ENCODE data around the gene LIMS3.
"Not testable (repeated sequence)": the region's sequence is repeated elsewhere in the genome, so short reads cannot be mapped to it uniquely, and the experiment has no call there.

Gene LIMS3

GRCh38 chr2:109898462-109899336 lies at the start of gene LIMS3:
TSS of gene LIMS3 (plus strand) at chr2:109898688. CDS start at chr2:109898729, 41 bp downstream.
- not testable (repeated sequence) for DNase-seq

GRCh38 chr2:109871129-109871751 lies 27.2 kb upstream of the LIMS3 start:
- not testable (repeated sequence) for DNase-seq

- DNase-seq, result not testable (repeated sequence)
Measured at GRCh38 chr2:109876625-109877024, 21.9 kb upstream of the LIMS3 start.

GRCh38 chr2:109882112-109882511 lies 16.4 kb upstream of the LIMS3 start:
- DNase-seq, result not testable (repeated sequence)

GRCh38 chr2:109888414-109888813 lies 10.1 kb upstream of the LIMS3 start:
- not testable (repeated sequence) for DNase-seq

- not testable (repeated sequence) for DNase-seq
Measured at GRCh38 chr2:109889909-109890308, 8.6 kb upstream of the LIMS3 start.

- DNase-seq, result not testable (repeated sequence)
Measured at GRCh38 chr2:109891024-109891423, 7.5 kb upstream of the LIMS3 start.

- not testable (repeated sequence) for DNase-seq
Measured at GRCh38 chr2:109893736-109894135, 4.8 kb upstream of the LIMS3 start.

GRCh38 chr2:109894141-109894540 lies 4.3 kb upstream of the LIMS3 start:
- DNase-seq, result not testable (repeated sequence)

- not testable (repeated sequence) for DNase-seq
Measured at GRCh38 chr2:109895090-109895869, 3.2 kb upstream of the LIMS3 start.

GRCh38 chr2:109896212-109896611 lies 2.3 kb upstream of the LIMS3 start:
- DNase-seq, result not testable (repeated sequence)

GRCh38 chr2:109897769-109898461 lies 573 bp upstream of the LIMS3 start:
- DNase-seq, result not testable (repeated sequence)

- not testable (repeated sequence) for DNase-seq
Measured at GRCh38 chr2:109905796-109906195, 7.3 kb downstream of the LIMS3 start.

- DNase-seq, result not testable (repeated sequence)
Measured at GRCh38 chr2:109908626-109909025, 10.1 kb downstream of the LIMS3 start.

GRCh38 chr2:109910789-109911188 lies 12.3 kb downstream of the LIMS3 start:
- not testable (repeated sequence) for DNase-seq

- not testable (repeated sequence) for DNase-seq
Measured at GRCh38 chr2:109913911-109914310, 15.4 kb downstream of the LIMS3 start.

- not testable (repeated sequence) for DNase-seq
Measured at GRCh38 chr2:109914552-109914951, 16.1 kb downstream of the LIMS3 start.

- DNase-seq, result not testable (repeated sequence)
Measured at GRCh38 chr2:109915830-109916229, 17.3 kb downstream of the LIMS3 start.

GRCh38 chr2:109920162-109920561 lies 21.7 kb downstream of the LIMS3 start:
- not testable (repeated sequence) for DNase-seq

GRCh38 chr2:109921543-109922384 lies 23.3 kb downstream of the LIMS3 start:
- DNase-seq, result not testable (repeated sequence)

GRCh38 chr2:109924481-109924880 lies 26.0 kb downstream of the LIMS3 start:
- not testable (repeated sequence) for DNase-seq

Measured in midbrain (tissue), 1 donor.